ENCODE results near the gene AMN. TPM values are rescaled to one million over a fixed set of nuclear protein-coding genes. Genes with fewer than 3 reads are reported as not detected.
A peak's percentile ranks its signal among the peaks of the same experiment; 100 is the strongest.

The AMN gene
- polyA plus RNA-seq, 3 donors: 0.09 TPM; not detected in 2

DNA sequence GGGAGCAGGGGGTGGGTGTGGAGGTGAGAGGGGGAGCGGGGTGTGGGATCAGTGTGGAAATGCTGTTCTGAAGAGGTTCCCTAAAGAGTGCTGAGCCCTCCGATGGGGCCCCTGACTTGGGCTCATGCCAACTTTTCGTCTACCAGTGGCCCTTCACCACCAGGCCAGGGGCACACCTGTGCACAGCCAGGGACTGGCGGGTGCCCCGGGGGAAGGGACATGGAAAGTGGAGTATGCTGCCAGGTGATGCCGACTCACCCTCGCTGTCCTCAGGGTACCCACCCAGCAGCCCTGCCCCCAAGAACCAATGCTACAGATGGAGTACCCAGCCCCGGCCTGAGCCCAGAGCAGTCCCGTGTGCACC lies 26.2 kb downstream of the AMN start:
- H3K9me3 Mint-ChIP-seq: peaks cover 0 to 2% (median 0%) of the 10 kb centered on the region in 7 donors
- 51% methylated on average over 8 of the region's 9 CpGs for WGBS (ENCODE audit: insufficient coverage)
- Histone ChIP-seq H3K27me3 (ENCODE audit: control insufficient read depth in 2 of 2, insufficient read depth in 2 of 2, low read length in 2 of 2) (no peaks in the 10 kb centered on the region), H3K27ac (ENCODE audit: low read depth in 1 of 2, low read length in 2 of 2) (no peak overlapping the region), H3K4me1 (ENCODE audit: control insufficient read depth in 1 of 2, insufficient read depth in 2 of 2, low read length in 2 of 2) (peaks cover 11 to 12% of the 10 kb centered on the region in 2 donors), H3K79me2 (ENCODE audit: insufficient read depth, low read length) (no peaks in the 10 kb centered on the region), H3K36me3 (replicated peaks in 1 of 2; ENCODE audit: control insufficient read depth in 1 of 2, insufficient read depth in 2 of 2, low read length in 2 of 2) (peaks cover 10 to 77% of the 10 kb centered on the region in 2 donors), H4K20me1 (ENCODE audit: insufficient read depth, low read length) (no peaks in the 10 kb centered on the region), H3K4me2 (replicated peaks; ENCODE audit: extremely low read depth, low read length, poor library complexity, severe bottlenecking) (no peak overlapping the region), H2AFZ (ENCODE audit: insufficient read depth, low read depth, low read length, poor library complexity, severe bottlenecking) (no peak overlapping the region), H3K9ac (ENCODE audit: insufficient read depth, low read length, poor library complexity, severe bottlenecking) (no peak overlapping the region), H3K4me3 (replicated peaks in 1 of 3; ENCODE audit: low read depth in 2 of 3, low read length in 3 of 3) (no peak overlapping the region), H3K9me3 (replicated peaks in 1 of 2; ENCODE audit: control insufficient read depth in 1 of 2, insufficient read depth in 1 of 2, low read length in 2 of 2) (no peaks in the 10 kb centered on the region)
- intact Hi-C loops (cut with micrococcal nuclease): no loop called here
- H3K4me1 Mint-ChIP-seq: peaks cover 13% of the 10 kb centered on the region
- H3K4me3 Mint-ChIP-seq: no peak overlapping the region
- TF ChIP-seq, protein P1, sequence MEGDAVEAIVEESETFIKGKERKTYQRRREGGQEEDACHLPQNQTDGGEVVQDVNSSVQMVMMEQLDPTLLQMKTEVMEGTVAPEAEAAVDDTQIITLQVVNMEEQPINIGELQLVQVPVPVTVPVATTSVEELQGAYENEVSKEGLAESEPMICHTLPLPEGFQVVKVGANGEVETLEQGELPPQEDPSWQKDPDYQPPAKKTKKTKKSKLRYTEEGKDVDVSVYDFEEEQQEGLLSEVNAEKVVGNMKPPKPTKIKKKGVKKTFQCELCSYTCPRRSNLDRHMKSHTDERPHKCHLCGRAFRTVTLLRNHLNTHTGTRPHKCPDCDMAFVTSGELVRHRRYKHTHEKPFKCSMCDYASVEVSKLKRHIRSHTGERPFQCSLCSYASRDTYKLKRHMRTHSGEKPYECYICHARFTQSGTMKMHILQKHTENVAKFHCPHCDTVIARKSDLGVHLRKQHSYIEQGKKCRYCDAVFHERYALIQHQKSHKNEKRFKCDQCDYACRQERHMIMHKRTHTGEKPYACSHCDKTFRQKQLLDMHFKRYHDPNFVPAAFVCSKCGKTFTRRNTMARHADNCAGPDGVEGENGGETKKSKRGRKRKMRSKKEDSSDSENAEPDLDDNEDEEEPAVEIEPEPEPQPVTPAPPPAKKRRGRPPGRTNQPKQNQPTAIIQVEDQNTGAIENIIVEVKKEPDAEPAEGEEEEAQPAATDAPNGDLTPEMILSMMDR (IDR thresholded peaks at IDR 0.05): no peak
- H3K36me3 Mint-ChIP-seq: peaks cover 72 to 81% of the 10 kb centered on the region in 2 donors
- no peak overlapping the region for H3K27ac Mint-ChIP-seq
- DNase-seq: no peak
- H3K27me3 Mint-ChIP-seq (ENCODE audit: low read depth in 3 of 3): peaks cover 0 to 2% (median 1%) of the 10 kb centered on the region in 3 donors

DNA sequence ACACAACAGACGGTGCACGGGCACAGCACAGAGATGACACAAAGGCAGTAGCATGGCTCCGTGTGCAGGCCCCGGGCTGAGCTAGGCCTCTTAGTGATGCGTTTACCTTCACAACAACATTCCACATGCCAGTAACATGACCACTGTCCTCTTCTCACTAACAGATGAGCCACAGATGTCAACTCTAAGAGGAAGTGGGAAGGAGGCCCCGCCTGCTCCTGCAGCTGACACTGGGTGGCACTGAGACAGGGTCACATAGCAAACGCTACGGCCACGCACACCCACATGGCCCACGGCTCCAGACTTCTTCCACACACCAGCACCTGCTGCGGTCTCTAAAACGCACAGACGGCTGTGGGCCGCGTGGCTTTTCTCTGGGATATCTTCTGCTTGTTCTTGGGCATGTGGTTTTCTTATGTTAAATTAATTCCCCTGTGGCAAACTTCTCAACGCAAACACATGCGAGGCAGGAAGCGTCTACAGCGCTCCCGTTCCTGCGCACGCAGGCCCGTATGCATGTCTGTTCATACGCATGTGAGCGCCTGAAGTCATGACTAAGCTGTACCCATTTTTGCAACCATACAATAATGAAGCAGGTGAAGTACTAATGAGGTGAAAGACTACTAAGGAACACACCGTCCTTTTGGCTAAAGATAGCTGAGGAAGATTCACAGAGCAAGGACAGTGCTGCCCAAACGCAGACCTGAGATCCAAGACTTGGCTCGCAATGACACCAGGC lies 26.8 kb downstream of the AMN start:
- no peak overlapping the region for H2AFZ ChIP-seq (ENCODE audit: insufficient read depth, low read depth, low read length, poor library complexity, severe bottlenecking)
- intact Hi-C loops (cut with micrococcal nuclease): no loop called here
- H3K4me3 ChIP-seq (replicated peaks in 1 of 3; ENCODE audit: low read depth in 2 of 3, low read length in 3 of 3): no peak overlapping the region
- TF ChIP-seq, protein P1 (IDR thresholded peaks at IDR 0.05): no peak
- H3K36me3 Mint-ChIP-seq: peaks cover 71 to 78% of the 10 kb centered on the region in 2 donors
- no peaks in the 10 kb centered on the region for H3K9me3 ChIP-seq (replicated peaks in 1 of 2; ENCODE audit: control insufficient read depth in 1 of 2, insufficient read depth in 1 of 2, low read length in 2 of 2)
- H3K4me3 Mint-ChIP-seq: peak overlapping the region; percentile 18 to 65
- WGBS (ENCODE audit: insufficient coverage): 35% methylated on average over 19 of the region's 28 CpGs
- H3K27ac Mint-ChIP-seq: peak overlapping the region in 4 of 7 donors; percentile 3 to 58 (median 38)
- H3K27ac ChIP-seq (ENCODE audit: low read depth in 1 of 2, low read length in 2 of 2): no peak overlapping the region
- H3K9ac ChIP-seq (ENCODE audit: insufficient read depth, low read length, poor library complexity, severe bottlenecking): no peak overlapping the region
- peaks cover 13% of the 10 kb centered on the region for H3K4me1 Mint-ChIP-seq
- H4K20me1 ChIP-seq (ENCODE audit: insufficient read depth, low read length): no peaks in the 10 kb centered on the region
- no peaks in the 10 kb centered on the region for H3K27me3 ChIP-seq (ENCODE audit: control insufficient read depth in 2 of 2, insufficient read depth in 2 of 2, low read length in 2 of 2)
- peaks cover 11 to 12% of the 10 kb centered on the region in 2 donors for H3K4me1 ChIP-seq (ENCODE audit: control insufficient read depth in 1 of 2, insufficient read depth in 2 of 2, low read length in 2 of 2)
- H3K27me3 Mint-ChIP-seq (ENCODE audit: low read depth in 3 of 3): peaks cover 0 to 1% (median 0%) of the 10 kb centered on the region in 3 donors
- peaks cover 0 to 2% (median 0%) of the 10 kb centered on the region in 7 donors for H3K9me3 Mint-ChIP-seq
- H3K4me2 ChIP-seq (replicated peaks; ENCODE audit: extremely low read depth, low read length, poor library complexity, severe bottlenecking): peak overlapping the region; percentile 34
- no peaks in the 10 kb centered on the region for H3K79me2 ChIP-seq (ENCODE audit: insufficient read depth, low read length)
- peak; percentile 31 to 52 (median 35) for DNase-seq
- peaks cover 13 to 77% of the 10 kb centered on the region in 2 donors for H3K36me3 ChIP-seq (replicated peaks in 1 of 2; ENCODE audit: control insufficient read depth in 1 of 2, insufficient read depth in 2 of 2, low read length in 2 of 2)

Measured in CD14-positive monocyte (primary cell).